ENCODE data around the gene EEF2.
"Not testable (repeated sequence)": the region's sequence is repeated elsewhere in the genome, so short reads cannot be mapped to it uniquely, and the experiment has no call there.

Gene EEF2

DNA sequence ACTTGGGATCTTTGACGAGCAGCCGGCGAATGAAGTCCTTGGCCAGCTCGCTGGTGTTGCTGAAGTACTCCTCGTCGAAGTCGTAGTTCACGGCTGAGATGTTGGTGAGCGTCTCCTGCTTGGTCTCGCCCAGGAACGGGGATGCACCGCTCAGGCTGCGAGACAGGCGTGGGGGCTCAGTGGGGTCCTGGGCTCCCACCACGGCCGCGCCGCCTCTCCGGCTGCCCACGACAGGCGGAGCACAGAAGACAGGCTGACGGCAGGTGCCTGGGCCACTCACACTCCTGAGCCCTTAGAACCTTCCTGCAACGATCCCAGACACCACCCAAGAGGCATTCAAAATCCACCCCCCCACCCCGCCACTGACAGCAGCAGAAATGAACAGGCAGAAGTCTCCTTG, 24.3 kb downstream of the EEF2 start:
- no peak overlapping the region for H3K27ac ChIP-seq
- TF ChIP-seq, protein P1, sequence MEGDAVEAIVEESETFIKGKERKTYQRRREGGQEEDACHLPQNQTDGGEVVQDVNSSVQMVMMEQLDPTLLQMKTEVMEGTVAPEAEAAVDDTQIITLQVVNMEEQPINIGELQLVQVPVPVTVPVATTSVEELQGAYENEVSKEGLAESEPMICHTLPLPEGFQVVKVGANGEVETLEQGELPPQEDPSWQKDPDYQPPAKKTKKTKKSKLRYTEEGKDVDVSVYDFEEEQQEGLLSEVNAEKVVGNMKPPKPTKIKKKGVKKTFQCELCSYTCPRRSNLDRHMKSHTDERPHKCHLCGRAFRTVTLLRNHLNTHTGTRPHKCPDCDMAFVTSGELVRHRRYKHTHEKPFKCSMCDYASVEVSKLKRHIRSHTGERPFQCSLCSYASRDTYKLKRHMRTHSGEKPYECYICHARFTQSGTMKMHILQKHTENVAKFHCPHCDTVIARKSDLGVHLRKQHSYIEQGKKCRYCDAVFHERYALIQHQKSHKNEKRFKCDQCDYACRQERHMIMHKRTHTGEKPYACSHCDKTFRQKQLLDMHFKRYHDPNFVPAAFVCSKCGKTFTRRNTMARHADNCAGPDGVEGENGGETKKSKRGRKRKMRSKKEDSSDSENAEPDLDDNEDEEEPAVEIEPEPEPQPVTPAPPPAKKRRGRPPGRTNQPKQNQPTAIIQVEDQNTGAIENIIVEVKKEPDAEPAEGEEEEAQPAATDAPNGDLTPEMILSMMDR (conservative IDR thresholded peaks at IDR 0.05) = no peak
- TF ChIP-seq ZFX (IDR thresholded peaks at IDR 0.05) = no peak

DNA sequence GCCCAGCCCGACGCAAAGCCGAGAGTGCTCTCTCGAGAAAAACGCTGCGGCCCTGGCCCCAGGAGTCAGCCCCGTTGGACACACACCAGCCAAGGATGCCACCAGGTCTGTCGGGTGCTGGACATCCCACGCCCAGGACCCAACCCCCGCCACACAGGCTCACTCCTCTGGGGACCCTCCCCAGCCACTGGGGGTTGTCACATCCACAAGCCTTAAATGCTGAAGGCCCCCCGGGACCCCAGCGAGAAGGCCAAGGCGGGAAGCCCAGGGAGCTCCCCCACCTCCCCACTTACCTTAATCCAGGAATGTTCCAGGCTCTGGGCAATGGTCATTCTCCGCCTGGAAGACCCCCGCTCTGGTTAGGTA, 25.5 kb downstream of the EEF2 start:
- no peak overlapping the region for H3K27ac ChIP-seq
- TF ChIP-seq, protein P1 (conservative IDR thresholded peaks at IDR 0.05) = no peak
- TF ChIP-seq ZFX (IDR thresholded peaks at IDR 0.05) = no peak

DNA sequence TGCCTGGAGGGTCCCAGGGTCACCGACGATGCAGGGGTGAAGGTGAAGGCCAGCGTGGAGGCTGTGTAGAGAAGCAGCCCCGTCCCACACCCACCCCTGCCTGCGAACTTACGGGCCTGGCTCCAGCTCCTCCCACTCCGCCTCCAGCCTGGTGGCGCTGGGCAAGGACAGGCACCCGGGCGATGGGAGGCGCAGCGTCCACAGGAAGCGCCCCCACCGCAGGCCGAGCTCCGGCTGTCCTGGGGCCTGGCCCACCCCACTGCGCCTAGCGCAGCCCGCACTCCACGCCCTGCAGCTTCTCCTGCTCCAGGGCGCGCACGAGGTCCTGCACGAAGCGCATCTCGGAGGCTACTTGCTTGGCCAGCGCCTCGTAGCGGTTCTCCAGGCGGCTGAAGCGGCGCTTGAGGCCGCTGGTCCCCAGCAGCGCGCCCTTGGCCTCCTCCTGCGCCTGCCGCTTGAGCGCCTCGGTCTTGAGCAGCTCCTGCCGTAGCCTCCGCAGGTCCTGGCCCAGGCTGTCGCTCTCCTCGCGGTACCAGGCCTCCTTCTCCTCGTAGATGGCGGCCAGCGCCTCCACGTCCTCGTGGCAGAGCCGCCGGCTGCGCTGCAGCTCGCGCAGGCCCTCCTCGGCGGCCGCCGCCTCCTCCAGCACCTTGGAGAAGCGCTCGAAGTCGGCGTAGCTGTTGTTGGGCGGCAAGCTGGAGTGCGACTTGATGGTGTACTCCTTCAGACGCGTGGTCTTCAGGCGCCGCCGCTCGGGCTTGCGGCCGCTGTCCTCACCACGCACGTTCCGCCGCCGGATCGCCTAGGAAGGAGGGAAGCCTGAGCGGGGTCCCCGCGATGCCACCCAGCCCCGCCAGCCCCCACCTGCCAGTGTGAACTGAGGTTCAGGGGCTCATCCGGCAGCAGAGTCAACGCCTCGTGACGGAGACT, 26.2 kb downstream of the EEF2 start:
- no peak for TF ChIP-seq ZFX (IDR thresholded peaks at IDR 0.05)
- TF ChIP-seq, protein P1 (conservative IDR thresholded peaks at IDR 0.05) = no peak

DNA sequence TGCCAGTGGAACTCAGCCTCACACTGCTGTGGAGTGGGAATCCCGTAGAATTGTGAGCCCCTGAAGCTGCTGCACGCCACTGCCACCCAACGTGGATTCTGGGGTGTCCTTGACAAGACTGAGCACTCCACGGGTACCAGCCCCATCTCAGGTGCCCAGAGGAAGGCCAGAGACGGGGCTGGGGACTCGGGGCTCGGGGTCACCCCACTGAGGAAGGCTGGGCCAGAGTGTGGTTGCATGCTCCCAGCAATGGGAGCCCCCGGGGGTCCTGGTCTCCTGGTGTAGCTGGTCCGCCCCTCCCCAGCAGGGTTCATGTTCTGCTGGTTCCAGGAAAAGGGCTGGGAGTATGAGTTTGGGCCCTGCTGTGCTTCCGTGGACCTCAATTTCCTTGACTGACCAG, 29.6 kb downstream of the EEF2 start:
- H3K27ac ChIP-seq = no peak overlapping the region
- TF ChIP-seq, protein P1 (conservative IDR thresholded peaks at IDR 0.05) = no peak
- TF ChIP-seq ZFX (IDR thresholded peaks at IDR 0.05) = no peak

More for the DNA sequence above, 26.2 kb downstream of the EEF2 start:
- no peak overlapping the region for H3K27ac ChIP-seq

DNA sequence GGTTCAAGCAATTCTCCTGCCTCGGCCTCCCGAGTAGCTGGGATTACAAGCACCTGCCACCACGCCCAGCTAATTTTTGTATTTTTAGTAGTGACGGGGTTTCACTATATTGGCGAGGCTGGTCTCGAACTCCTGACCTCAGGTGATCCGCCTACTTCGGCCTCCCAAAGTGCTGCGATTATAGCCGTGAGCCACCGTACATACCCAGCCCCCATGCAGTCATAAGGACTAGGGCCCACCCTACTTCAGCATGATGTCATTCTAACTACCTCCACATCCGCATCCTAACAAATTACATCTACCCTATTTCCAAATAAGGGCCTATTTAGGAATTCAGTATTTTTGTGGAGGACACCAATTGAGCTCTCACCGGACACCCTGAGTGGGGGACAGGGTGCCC, 30.0 kb downstream of the EEF2 start:
- H3K27ac ChIP-seq = not testable (repeated sequence)

DNA sequence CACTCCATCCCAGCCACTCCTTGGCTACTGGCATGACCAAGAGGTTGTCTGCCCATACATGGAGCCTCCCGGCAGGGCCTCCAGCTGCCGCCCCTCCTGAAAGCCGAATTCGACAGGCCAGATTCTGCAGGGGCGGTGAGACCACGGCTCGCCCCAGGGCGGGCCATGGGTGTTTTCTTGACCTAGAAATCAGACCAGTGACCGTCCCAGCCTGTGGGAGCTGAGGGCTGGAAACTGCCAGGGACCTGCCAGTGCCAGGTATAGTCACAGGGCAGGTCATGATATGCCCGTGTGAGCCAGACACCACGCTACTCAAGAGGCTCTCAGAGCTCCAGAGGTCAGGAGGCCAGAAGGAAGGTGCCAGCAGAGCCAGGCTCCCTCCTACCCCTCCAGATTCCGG, 31.2 kb downstream of the EEF2 start:
- TF ChIP-seq, protein P1 (conservative IDR thresholded peaks at IDR 0.05) = no peak
- no peak for TF ChIP-seq ZFX (IDR thresholded peaks at IDR 0.05)
- no peak overlapping the region for H3K27ac ChIP-seq

DNA sequence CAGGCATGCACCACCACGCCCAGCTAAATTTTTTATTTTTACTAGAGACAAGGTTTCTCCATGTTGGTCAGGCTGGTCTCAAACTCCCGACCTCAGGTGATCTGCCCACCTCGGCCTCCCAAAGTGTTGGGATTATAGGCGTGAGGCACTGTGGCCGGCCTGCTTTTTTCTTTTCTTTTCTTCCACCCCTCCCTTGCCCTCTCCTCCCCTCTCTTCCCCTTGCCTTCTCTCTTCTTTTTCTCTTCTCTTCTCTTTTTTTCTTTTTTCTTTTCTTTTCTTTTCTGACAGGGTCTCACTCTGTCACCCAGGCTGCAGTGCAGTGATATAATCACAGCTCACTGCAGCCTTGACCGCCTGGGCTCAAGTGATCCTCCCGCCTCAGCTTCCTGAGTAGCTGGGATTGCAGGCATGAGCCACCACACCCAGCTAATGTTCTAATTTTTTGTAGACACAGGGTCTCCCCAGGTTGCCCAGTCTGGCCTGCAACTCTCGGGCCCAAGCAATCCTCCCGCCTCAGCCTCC, 32.4 kb downstream of the EEF2 start:
- not testable (repeated sequence) for H3K27ac ChIP-seq

DNA sequence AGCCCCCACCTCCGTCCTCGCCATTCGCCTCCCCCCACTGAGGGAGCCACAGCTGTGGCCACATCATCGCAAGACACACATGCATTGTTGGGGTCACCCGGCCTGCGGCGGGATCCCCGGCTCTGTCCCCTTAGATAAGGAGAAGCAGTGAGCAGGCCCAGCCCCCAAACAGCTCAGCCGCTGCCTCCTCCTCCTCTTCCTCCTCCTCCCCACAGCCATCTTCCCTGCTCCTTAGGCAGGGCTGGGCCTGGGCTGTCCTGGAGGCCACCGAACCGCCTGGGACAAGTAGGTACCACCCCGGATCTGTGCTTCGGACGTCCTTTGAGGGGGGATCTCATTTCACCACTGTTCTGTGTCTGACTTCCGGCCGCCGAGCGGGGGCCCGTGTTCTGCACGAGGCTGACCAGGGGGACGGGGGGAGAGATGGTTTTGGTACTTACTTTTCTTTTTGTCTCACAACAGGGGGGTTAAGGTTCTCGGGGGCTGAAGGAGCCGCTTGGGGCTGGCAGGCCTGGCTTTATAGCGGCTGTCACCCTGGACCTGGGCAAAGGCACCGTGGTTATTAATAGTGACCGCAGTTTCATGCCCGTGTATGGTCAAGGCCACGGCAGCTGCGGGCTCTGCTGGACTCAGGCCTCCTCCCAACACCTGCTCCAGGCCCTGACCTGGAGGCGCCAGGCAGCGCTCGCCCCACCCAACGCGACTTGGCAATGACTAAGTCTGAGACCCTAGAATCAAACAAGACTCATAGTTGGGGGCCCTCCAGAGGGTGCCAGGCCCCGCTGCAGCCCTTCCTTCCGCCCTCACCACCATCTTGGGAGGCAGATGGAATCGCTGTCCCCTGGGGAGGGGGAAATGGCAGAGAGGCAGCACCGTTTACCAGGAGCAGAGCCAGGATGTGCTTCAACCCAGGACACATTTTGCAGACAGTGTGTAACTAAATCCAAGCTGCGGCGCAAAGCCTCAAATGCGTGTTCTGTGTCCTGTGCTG, 34.1 kb downstream of the EEF2 start:
- no peak for TF ChIP-seq ZFX (IDR thresholded peaks at IDR 0.05)
- TF ChIP-seq, protein P1 (conservative IDR thresholded peaks at IDR 0.05) = no peak
- no peak overlapping the region for H3K27ac ChIP-seq
